GM21515 (cell line): Measurements from ENCODE around the gene SH2B3.
"Not testable (repeated sequence)": the region's sequence is repeated elsewhere in the genome, so short reads cannot be mapped to it uniquely, and the experiment has no call there.

Source experiments
- ATAC-seq: cut with Tn5 transposase; IDR thresholded peaks from one replicate; pipeline ENCODE4 v1.9.1; 2021; ENCODE audit not compliant: unreplicated experiment

Gene SH2B3

GRCh38 chr12:111405859-111406473 is at the start of gene SH2B3:
TSS of gene SH2B3 (plus strand) at chr12:111405923. CDS start at chr12:111418146, 12,223 bp downstream.
- peak; percentile 7 for ATAC-seq

- no peak for ATAC-seq
Measured at GRCh38 chr12:111359231-111359913, 46.4 kb upstream of the SH2B3 start.

DNA sequence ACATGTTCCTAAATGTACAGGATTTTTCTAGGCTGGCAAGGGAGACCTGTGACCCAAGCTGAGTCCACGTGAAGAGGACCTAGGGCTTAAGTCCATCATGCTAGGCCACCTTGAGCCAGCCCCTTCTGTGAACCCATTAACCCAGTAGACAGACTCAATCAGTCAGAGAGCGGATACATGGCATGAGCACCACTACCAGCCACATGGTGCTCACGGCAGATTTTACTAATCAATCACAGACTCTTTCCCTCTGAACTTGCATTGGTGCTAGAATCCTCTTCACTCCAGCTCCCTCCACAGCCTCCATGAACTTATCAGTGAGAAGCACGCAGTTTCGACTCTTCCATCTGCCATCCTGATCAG is 45.8 kb upstream of the SH2B3 start:
- ATAC-seq = no peak

GRCh38 chr12:111360325-111360930 is 45.3 kb upstream of the SH2B3 start:
- no peak for ATAC-seq

DNA sequence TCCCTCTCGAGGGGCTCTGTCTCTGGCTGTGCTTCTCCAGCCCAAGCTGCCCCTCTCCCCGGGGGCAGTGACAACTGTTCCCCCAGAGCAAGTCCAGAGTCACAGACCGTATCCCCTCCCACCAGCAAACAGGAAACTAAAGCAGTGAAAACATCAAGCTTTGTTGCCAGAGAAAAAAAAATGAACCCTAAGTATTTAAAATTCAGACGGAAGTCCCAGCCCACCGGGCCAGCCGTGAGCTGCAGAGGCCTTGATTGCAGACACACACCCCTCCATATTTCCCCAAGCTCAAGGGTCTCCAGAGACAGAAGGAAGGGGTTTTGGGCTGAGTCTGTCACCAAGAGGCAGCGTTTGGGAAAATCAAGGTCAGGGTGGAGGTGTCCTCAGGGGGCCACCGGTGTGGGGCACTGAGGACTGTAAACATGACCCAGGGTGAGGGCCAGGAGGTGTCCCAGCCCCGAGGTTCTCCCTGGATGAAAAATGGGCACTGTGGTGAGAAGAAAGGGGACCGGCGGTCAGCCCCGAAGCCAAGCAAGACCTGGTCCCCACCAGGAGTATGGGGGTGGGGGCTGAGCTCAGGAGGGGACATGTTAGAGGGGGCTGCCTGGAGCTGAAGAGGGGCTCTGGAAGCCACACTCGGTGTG is 44.5 kb upstream of the SH2B3 start:
- ATAC-seq = no peak

DNA sequence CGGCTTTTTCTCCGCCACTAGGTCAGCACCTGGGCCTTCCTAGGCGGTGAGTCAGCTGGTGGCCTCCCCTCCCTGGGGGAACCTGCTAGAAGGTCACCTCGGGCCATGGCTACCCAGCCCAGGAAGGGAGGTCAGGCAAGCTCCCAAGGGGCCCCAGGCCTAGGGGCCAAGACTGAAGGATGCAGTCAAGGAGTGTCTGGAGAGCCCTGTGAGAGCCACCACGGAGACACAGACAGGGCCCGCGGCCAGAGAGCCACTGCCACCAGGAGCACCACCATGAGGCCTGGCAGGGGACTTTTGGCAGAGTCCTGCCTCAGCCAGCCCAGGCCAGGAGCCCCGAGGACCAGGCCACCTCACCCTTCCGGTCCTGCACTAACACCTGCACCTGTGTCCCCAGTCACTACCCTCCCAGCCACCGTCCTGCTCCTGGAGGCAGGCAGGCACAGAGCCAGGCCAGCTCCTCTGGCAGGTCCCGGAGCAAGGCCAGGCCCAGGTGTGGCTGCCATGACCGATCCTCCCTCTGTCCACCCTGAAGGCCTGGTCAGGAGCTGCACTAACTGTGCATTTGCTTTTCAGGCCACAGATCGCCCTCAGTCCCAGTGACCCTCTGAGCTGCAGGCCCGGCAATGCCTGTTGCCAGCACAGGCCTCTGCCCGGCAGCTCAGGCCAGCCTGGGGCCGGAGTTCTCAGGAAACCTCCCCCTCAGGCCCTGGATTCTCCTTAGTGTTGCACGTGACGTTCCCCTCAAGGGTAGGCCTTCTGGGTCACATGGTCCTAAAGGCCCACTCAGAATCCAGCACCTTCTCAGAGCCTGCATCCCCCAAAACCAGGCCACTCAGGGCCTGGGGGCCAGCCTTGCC is 43.8 kb upstream of the SH2B3 start:
- no peak for ATAC-seq

DNA sequence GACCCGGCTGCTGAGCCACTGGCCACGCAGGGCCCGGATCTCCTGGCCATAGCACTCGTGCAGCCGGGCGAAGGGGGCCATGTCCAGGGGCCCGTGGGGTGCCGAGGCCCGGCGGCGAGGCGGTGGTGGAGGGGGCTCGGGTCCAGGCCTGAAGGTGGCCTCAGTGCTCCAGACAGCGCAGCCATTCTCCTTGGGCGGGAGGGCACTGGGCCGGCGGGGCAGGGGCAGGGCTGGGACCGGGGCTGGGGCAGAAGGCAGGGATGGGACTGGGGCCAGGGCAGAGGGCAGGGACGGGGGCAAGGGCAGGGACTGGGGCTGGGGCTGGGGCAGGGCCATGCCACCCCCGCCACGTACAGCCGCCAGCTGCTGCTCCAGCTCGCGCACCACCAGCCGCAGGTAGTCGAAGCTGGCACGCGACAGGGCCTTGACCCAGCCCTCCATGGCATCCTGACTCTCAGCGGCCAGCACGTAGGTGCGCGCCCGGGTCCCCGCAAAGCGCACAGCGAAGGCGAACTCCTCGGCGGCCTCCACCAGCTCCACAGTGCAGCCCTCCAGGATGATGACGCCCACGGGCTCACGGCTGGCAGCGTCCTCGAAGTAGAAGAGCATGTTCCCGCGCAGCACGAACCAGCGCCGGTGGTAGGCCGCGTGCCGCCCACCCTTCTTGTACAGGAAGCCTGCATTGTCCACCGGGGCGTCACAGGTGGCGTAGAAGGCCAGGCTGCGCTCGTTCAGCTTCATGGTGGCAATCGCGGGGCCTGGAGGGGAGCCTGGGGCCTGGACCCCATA is 42.8 kb upstream of the SH2B3 start:
- no peak for ATAC-seq

- ATAC-seq = no peak
Measured at GRCh38 chr12:111363578-111363977, 42.1 kb upstream of the SH2B3 start.

GRCh38 chr12:111366075-111366474 is 39.6 kb upstream of the SH2B3 start:
- no peak for ATAC-seq

GRCh38 chr12:111366583-111366982 is 39.1 kb upstream of the SH2B3 start:
- ATAC-seq = no peak

- ATAC-seq = no peak
Measured at GRCh38 chr12:111367661-111368221, 38.0 kb upstream of the SH2B3 start.

DNA sequence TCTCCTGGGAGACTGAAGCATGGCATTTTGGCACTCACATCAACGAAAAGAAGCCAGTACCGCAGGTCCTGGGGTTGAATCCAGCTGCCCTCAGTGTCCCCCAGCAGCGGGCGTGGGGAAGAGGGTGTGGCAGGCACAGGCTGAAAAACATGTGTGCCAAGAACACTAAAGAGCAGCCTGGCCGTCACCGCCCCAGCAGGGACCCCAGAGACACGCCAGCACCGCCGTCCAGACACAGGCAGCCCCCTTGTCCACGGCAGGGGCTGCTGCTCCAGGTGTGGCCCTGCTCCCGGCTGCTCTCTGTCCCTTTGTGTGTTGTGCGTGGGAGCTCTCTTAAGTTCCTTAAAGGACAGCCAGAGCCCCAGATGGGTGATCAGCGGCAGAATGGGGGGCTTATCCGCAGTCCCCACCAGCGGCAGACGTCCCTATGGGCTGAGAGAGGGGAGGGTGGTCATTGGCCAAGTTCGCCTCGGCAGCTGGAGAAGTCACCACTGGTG is 37.4 kb upstream of the SH2B3 start:
- ATAC-seq = no peak

DNA sequence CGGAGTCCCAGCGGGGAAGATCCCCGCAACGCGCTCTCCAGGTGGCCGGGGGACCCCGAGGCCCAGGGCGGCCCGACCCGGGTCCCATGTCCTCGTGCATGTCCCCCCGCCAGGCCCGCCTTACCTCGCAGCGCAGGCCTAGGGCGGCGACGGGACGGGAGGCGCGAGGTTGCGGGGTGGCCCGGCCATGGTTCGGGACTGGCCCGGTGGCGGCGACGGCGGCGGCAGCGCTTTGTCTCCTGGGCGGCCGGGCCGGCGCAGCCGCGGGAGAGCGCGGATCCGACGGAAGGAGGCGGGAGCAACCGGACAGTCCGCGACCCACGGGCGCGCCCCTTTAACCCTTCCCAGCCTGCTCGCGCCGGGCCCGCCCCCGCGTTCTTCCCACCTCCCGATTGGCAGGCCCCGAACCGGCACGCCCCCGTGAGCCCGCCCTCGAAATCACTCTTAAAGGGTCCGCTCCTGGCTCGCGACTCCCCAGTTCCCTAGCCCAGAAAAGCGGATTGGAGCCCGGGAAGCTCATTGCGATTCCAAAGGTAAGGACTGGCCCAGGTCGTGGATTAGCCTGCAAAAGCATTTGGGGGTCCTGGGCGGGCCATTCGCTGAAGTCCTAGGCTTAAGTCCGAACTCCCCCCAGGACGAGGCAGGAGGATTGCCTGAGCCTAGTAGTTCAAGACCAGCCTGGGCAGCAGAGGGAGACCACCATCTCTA is 36.8 kb upstream of the SH2B3 start, which contains the start of gene PHETA1:
TSS of gene PHETA1 (minus strand) at position 308 of the 708 bp plus-strand sequence. CDS start 5,668 bp downstream, outside the sequence.
- peak; percentile 97 for ATAC-seq

DNA sequence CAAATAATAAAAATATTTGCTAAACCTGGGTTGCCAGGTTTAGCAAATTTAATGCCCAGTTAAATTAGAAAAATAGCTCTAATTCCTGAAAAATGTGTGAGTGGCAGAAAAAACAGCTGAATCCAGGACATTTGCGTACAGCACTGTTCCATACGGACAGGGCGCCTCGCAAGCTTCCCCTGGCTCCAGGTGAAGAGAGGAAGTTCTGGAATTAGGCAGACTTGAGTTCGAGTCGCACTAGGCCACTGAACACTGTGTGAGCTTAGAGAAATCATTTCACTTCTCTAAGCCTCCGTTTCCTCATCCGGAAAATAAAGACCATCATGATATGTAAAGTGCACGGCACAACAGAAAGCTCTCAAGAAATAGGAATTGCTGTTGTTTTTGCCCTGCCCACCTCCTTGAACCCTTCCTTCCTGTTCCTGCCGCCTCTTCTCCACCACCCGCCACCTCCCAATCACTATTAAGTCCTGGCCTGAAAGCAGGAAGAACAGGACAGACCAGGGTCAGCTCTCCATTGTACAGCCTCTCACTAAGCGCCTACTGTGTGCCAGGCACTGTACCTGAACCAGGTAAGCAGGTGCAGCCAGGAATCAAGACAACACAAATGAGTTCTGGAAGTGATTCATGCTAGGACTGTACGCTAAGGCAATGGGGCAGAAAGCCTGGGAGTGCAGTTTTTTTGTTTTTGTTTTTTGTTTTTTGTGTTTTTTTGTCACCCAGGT is 36.1 kb upstream of the SH2B3 start:
- no peak for ATAC-seq

- ATAC-seq = not testable (repeated sequence)
Measured at GRCh38 chr12:111373231-111373630, 32.5 kb upstream of the SH2B3 start.

DNA sequence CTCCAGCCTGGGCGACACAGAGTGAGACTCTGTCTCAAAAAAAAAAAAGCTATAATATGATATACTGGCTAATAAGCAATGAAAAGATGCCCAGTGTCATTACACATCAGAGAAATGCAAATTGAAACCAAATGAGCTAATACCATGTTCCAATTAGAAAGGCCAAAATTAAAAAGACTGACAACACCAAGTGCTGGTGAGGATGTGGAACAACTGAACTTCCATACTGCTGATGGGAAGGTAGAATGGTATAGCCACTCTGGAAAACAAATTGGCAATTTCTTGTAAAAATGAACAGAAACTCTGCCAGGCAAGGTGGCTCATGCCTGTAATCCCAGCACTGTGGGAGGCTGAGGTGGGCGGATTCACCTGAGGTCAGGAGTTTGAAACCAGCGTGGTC is 28.3 kb upstream of the SH2B3 start:
- ATAC-seq = no peak

DNA sequence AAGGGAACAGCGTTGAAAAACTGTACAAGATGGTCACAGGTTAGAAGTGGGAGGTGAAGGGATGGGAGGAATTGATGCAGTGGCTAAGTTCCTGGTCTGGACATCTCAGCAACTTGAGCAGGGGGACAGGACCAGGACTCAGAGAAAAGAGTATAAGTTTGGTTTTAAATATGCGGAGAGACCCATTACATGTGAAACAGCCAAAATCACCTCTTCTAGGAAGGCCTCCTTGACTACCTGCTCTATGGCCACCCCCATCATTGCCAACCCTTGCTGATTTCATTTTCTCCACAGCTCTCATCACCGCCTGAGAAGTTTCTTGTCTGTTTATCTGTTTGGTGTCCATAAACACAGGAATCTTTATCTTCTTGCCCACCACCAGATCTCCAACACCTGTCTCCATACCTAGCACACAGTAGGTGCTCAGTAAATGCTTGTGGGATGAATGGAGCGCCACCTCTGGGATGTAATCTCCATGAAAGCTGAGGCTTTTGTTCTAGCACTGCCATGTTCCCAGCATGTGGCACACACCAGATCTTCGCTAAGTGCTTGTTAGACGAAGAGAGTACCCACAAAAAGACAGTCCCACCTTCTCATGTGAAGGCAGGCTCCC is 25.7 kb upstream of the SH2B3 start:
- no peak for ATAC-seq

DNA sequence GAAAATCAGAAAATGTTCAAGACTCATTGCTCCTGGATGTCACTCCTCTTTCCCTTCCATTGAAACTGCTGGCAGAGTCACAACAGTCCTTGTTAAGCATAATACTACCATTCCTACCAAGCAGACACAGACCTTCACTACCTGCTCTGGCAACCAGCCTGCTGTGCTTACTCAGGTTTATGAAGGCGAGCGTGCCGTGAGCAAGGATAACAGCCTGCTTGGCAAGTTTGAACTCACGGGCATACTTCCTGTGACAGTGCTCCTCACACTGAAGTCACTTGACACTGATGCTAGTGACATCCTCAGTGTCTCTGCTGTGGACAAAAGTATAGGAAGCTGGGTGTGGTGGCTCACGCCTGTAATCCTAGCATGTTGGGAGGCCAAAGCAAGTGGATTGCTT is 21.1 kb upstream of the SH2B3 start:
- no peak for ATAC-seq
